Raji (cell line): Measurements from ENCODE around the gene DAAM2.

Experiments used
- POLR2A ChIP-seq: IDR thresholded peaks from 2 replicates; pipeline ENCODE4 v1.6.1; 2011; ENCODE audit warnings: low read depth, low read length, control low read depth; ENCODE audit not compliant: insufficient read depth

DAAM2 gene

DNA sequence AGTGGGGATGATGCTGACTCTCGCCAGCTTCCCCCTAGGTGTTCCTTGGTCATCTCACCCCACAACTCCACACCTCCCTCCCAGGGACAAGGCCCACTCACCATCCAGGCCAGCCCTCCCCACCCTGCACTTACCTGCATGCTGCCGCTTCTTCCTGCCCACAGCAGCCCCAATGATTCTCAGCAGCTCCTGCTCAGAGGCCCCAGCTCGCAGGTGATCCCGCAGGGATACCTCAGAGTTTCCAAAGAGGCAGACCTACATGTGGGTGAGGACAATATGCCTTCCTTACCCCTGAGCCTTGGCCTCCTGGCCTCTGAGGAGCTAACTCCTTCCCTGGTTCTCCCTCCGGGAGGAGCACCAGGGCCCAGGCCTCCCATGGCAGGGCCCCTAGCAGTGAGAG lies 117.5 kb downstream of the DAAM2 start:
- no peak for TF ChIP-seq POLR2A

DNA sequence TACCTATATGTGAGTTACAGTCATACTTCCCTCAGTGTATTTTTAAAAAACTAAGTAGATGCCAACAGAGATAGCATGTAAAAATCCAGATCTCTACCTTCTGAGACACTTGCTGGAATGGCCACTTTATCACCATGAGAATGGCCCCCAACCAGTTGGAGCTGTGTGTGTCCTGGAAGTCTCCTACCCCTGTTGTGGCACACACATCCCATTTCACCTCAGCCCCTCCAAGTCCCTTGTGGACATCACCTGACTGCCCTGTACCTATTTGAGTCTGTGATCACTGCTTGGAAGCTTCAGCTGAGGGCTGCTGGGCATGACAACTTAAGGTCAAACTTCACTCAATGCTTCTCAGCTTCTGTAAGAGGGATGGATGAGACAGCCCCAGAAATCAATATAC lies 118.0 kb downstream of the DAAM2 start:
- no peak for TF ChIP-seq POLR2A

DNA sequence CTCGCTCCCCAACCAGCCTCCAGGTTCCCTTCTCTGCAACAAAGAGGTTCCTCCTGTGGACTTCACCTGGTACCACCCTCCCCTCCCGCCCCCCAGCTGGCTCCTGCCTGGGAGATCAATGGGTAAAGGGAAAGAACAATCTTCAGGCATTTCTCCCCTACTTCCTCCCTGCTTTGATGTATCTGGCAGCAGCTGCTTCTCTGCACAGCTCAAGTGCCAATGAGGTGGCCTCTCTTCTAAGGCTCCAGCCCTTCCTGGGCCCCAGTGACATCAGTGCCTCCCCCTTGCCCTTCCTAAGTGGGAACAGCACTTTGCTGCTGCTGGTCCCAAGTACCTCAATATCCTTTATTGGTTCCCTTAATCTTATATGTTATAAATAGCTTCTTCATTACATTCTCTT lies 118.6 kb downstream of the DAAM2 start:
- TF ChIP-seq POLR2A = no peak

DNA sequence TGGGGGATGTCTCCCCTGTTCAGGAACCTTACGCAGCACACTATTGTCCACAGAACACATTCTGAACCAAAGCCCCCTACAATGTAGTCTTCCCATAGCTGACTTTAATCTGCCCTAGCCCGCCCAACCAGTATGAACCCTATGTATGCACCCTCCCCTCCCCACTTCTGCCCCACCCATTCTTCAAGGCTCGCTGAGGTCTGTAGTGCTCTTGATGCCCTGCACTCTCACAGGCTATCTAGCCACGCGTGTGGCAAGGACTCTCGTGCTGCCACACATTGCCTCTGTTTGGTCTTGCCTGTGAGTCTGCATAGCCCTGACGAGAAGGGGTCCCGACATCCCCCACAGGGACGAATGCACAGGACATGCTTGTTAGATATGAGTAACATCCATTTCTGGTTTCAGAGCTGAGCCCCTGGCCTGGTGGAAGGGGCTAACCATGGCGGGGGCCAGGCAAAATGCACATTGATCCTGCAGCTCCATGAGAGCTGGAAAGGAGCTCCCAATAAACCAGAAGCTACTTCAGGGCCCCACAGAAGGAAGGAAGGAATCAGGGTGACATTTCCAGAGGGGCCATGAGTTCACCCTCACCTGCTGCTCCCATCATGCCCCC lies 119.4 kb downstream of the DAAM2 start:
- no peak for TF ChIP-seq POLR2A

DNA sequence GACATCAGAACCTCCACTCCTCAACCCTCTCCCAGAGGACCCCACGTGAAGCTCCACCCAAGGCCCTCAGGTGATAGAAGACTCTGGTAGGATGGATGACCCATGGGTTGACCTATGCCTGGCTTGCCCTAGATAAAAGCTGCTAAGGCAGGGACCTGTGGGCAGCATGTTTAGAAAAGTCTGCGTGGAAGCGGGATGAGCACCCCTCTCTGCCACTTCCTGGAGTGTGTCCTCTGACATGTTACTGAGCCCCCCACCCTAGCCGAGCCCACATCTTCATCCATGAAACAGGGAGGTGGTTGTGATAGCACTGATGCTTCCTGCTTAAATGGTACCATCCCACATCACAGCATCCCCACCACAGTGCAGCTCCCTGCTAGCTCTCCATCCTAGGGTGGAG lies 120.3 kb downstream of the DAAM2 start:
- TF ChIP-seq POLR2A = no peak

DNA sequence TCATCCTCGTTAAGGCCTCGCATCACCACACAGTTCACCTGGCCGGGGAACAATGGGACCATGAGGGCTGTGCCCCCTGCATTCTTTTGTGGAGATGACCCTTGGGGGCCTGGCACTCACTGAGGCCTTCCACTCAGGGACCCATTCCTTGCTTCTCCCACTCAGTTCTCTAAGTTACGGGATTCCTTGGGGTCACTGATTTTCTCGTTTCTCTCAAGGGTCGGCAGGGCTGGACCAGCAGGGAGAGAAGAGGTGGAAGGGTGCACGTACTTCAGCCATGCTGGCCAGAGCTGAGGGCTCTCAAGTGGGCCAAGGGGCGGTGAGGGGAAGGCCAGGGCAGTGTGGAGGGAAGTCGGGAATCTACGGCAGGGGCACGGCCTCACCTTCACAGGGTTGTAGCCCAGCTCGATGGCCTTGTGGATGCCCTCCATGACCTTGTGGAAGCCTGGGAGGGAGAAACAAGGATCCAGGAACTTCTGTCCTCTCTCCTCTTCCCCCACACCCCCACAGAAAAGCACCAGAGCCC lies 121.3 kb downstream of the DAAM2 start:
- no peak for TF ChIP-seq POLR2A

DNA sequence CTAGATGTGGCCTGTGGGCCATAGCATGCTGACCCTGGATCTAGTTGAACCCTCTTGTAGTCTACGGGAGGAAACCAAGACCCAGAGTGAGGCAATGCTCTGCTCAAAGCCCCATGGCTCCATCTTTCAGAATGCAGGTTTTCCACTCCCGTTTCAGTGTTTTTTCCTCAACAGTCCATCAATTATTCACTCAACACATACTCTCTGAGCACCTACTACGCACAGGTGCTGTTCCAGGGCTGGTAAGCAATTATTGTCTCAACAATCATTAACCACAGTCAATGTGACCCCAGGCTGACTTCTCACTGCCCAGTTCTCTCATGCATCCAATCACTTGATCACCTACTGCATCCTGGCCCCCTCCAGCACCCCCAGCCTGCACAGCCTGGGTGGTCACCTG lies 122.1 kb downstream of the DAAM2 start:
- TF ChIP-seq POLR2A = no peak

DNA sequence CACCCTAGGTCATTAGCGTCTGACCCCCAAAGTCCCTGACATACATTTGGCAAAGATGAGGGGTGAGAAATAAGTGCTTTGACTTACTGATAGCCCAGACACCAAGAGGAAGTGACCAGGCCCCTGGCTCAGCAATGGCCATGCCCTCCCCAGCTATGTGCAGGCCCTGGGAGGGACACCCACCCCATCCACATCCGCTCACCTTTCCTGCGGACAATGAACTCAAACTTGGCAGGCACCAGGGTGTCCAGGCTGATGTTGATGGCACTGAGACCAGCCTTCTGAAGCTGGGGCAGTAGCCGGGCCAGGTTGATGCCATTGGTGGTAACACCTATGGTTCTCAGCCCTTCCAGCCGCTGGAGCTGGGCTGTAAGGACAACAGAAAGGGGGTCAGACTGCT lies 123.7 kb downstream of the DAAM2 start:
- TF ChIP-seq POLR2A = no peak

DNA sequence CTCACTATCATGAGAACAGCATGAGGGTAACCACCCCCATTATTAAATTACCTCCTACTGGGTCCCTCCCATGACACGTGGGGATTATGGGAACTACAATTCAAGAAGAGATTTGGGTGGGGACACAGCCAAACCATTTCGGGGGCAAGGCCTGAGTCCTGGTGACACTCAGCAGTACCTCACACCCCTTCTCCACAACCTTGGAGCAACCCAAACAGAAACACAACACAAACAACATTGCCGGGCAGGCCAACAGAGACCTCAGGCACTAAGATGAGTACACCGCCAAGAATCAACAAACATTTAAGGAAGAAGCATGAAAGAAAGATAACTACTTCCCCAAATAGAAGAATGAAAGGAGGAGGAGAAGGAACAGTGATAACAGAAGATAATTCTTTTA lies 125.2 kb downstream of the DAAM2 start:
- no peak for TF ChIP-seq POLR2A

DNA sequence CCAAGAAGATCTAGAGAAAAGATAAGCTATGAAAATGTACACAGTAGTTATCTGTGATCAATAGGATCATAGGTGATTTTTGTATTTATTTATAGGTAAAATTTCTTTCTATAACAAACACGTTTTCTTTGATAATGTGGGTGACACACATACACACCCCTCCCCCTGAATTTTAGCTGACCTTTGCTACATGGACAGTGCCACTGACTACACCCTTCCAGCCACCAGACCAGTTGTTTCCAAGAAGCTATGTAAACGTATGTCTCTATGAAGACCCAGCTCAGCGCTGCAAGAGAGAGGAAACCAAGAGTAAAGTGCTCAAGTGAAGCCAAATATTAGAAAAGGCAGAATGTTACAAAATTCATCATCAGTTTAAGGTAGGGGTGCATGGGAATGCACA lies 125.8 kb downstream of the DAAM2 start:
- no peak for TF ChIP-seq POLR2A

DNA sequence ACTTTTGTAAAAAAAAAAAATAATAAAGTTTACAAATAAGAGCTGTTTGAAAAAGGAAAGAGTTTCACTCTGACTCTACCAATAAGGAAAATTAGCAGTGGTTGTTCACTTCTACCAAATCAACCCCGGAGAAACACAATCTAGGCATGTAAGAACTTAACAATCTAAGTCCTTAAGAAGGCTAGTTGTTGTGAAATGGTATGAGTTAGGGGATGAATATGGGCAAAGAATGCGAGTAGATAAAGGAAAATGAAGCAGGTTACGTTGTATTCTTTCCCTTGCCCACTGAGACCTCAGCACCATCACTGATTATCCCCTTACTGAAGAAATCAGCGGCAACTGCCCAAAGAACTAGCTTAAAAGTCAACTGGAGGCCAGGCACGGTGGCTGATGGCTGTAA lies 126.7 kb downstream of the DAAM2 start:
- no peak for TF ChIP-seq POLR2A

DNA sequence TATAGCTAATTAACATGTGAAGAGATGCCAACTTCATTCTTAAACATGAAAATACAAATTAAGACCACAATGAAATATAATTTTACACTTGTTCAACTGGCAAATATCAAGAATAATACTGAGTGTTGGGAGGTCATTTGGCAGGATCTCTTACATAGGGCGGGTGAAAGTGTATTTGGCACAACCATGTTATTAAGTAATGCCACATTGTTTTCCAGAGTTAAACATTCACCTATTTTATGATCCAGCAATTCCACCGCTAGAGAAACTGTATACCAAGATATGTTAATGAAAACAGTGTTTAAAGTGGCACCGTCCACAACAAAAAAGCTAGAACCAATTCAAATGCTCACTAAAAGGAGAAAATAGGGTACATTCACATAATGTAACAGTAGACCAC lies 128.0 kb downstream of the DAAM2 start:
- no peak for TF ChIP-seq POLR2A

DNA sequence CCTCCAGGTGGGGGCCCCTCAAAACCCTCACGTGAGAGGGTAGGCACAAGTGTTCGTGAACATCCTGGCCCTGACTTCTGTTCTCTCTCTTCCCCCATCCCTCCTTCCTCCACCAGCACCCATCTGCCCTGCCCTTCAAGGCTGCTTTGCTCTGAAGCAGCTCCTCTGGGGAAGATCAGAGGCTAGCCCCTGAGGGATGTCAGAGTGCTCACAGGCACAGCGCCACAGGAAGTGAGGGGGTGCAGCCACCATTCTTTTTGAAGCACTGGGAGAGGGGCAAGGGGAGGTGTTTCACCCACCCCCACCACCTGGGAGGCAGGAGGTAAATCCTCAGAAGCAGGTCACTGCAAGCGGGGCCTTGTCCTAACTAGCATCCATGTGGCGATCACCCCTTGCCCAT lies 130.6 kb downstream of the DAAM2 start:
- TF ChIP-seq POLR2A = no peak

DNA sequence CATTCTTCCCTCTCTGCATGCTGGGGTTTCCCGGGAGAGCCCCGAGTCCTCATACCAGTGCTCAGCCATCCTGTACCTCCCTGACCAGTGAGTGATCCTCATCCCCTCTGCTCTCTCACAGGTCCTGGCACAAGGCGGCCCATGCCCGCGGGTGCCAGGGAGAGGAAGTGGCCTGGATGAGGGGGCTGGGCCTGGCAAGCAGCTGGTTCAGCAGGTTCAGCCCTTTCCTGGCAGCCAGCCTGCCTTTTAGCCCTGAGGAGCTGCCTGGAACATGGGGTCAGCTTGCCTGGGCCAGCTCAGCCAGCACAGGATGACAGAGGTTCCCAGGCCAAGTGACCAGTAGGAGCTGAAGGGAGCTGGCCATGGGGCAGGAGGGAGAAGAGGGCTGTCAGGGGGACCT lies 131.2 kb downstream of the DAAM2 start:
- TF ChIP-seq POLR2A = no peak

DNA sequence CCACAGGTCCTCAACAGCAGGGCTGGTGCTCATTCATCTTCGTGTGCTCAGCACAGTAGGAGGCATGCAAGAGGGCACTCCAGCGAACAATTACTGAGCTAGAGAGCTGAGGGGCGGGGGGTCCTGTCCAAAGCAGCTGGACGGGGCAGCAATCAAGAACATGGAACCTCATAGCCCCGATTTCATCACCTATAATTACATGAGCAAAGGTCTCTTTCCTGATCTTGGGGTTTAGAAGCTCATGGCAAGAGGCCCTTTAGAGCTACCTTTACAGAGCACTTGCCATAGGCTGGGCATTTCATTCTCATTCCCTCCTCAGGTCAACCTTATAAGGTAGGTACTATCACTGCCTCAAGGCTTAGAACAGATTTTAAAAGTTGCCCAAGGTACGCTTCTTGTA lies 131.7 kb downstream of the DAAM2 start:
- no peak for TF ChIP-seq POLR2A

DNA sequence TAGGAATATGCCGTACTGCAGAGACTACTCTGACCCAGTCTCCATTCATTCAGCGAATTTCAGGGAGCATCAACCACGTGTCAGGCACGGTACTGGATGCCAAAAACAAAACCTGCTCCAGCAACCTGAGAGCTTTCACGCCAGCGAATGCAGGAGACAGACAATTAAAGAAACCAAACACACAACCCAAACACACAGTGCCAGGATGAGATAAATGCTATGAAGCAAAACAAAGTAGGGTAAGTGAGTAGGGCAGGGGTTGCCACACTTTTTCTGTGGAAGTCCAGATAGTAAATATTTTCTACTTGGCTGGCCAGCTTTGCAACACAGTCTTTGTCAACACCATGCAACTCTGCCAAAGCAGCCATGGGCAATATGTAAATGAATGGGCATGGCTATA lies 132.1 kb downstream of the DAAM2 start:
- no peak for TF ChIP-seq POLR2A

DNA sequence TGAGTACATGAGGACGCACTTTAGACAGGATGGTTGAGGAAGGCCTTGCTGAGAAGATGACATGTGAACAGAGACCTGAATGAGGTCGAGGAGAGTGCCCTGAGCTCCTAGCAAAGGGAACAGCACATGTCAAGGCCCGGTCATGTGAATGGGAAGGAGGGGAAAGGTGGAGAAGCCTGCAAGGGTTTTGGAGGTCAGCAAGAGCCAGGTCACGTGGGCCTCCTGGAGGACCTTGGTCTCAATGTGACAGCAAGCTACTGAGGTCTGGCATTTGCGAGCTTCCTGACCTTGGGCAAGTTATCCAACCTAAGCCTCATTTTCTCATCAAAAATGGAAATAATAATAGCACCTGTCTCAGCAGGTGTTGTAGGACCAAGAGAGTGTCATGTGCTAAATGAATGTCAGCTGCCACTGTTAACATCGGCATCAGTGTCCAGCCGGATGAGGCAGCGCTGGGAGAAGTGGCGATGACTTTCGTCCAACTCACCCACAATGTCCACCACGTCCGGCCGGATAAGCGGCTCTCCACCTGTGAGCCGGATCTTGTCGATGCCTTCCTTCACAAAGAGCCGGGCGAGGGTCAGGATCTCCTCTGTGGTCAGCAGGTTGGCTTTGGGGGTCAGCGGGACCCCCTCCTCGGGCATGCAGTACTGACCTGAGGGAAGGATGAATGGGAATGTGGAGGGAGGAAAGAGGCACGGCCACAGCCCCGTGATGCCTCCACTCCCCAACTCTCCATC lies 133.2 kb downstream of the DAAM2 start:
- TF ChIP-seq POLR2A = no peak
